MCF 10A (cell line): ENCODE measurements around the gene ANKRD10. TPM values are rescaled to one million over a fixed set of nuclear protein-coding genes. Genes with fewer than 3 reads are reported as not detected.

Experiments
- BruUV-seq: library from RNA; stranded (reverse); fragments of 400-500 nt; replicated peaks from 2 replicates; lab custom pipeline; 2021; lab: Mats Ljungman, UMichigan
- CTCF ChIA-PET: fragments of 300-600 bp; sonication (Branson Sonifier 250); formaldehyde crosslinking; extraction: SDS; loops from one replicate; lab custom pipeline; 2021; ENCODE audit warnings: antibody characterized with exemption, inconsistent platforms; lab: Yijun Ruan, JAX
- POLR2A ChIA-PET: fragments of 300-600, 350-650 bp; sonication (Branson Sonifier 250); formaldehyde crosslinking; extraction: SDS; loops from one replicate; lab custom pipeline; 2020; ENCODE audit warnings: antibody characterized with exemption, inconsistent platforms; lab: Yijun Ruan, JAX
- DNase-seq: peaks from one replicate; pipeline ENCODE4 v3.0.0-alpha.2; 2018; ENCODE audit not compliant: unreplicated experiment
- H3K27ac Mint-ChIP-seq: one replicate; pipeline ENCODE4 v1.8.0; 2022; ENCODE audit warnings: mild to moderate bottlenecking, low read depth, mixed read lengths; ENCODE audit not compliant: unreplicated experiment
- H3K27me3 Mint-ChIP-seq: one replicate; pipeline ENCODE4 v1.8.0; 2022; ENCODE audit warnings: mixed read lengths; ENCODE audit not compliant: insufficient read depth, unreplicated experiment
- H3K36me3 Mint-ChIP-seq: one replicate; pipeline ENCODE4 v1.8.0; 2022; ENCODE audit warnings: mild to moderate bottlenecking, moderate library complexity, mixed read lengths; ENCODE audit not compliant: insufficient read depth, unreplicated experiment
- H3K4me1 Mint-ChIP-seq: one replicate; pipeline ENCODE4 v1.8.0; 2022; ENCODE audit warnings: mixed read lengths; ENCODE audit not compliant: insufficient read depth, unreplicated experiment
- H3K4me3 Mint-ChIP-seq: one replicate; pipeline ENCODE4 v1.8.0; 2022; ENCODE audit warnings: mild to moderate bottlenecking, moderate library complexity, mixed read lengths; ENCODE audit not compliant: unreplicated experiment
- H3K9me3 Mint-ChIP-seq: one replicate; pipeline ENCODE4 v1.8.0; 2022; ENCODE audit warnings: mixed read lengths; ENCODE audit not compliant: unreplicated experiment
- CTCF ChIP-seq: fragments of 200-600 bp; IDR thresholded peaks from one replicate; pipeline ENCODE4 v1.8.0; 2022; ENCODE audit warnings: antibody characterized with exemption, mild to moderate bottlenecking; ENCODE audit not compliant: unreplicated experiment
- intact Hi-C: fragments of 100-400 bp; cut with micrococcal nuclease; formaldehyde crosslinking; loops from 2 replicates; pipeline ENCODE4 v1.14.1; 2022
- total RNA-seq: library from RNA; stranded (reverse); gene quantifications from 2 replicates; pipeline ENCODE4 v1.2.3, GENCODE V29; 2022

Gene ANKRD10
- total RNA-seq, 1 experiment from 2014 or later = 61.7 TPM

DNA sequence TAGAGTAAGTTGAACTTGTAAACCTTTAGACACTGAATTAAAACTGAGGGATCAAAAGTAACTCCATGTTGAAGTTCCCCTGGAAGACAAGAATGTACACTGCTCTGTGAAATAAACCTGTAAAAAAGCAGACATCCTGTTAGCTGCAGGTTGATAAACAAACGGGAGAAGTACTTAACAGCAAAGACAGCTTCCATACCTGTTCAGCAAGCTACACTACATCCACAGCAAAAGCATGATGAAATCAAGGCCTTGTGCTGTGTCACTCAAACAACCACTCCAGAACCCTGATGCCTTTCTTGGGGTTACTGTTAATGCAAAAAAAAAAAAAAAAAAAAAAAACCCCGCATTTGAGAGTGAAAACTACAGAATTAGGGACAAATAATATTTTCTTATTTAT lies 20.8 kb downstream of the ANKRD10 start:
- ChIA-PET CTCF (interaction anchor here (1.5 kb wide), 1 partner anchor 300 kb away, joined by 3 read pairs; no protein-coding TSS in a partner anchor), POLR2A (interaction anchor here (1.3 kb wide), 1 partner anchor 13 kb away, joined by 4 read pairs; no protein-coding TSS in a partner anchor)
- Mint-ChIP-seq H3K4me3 (no peak overlapping the region), H3K36me3 (peaks cover 63% of the 10 kb centered on the region), H3K27me3 (no peaks in the 10 kb centered on the region), H3K27ac (no peak overlapping the region), H3K4me1 (no peaks in the 10 kb centered on the region), H3K9me3 (no peaks in the 10 kb centered on the region)
- no TSS peak for BruUV-seq
- intact Hi-C loops = no loop called here
- no peak for DNase-seq
- no peak for TF ChIP-seq CTCF

DNA sequence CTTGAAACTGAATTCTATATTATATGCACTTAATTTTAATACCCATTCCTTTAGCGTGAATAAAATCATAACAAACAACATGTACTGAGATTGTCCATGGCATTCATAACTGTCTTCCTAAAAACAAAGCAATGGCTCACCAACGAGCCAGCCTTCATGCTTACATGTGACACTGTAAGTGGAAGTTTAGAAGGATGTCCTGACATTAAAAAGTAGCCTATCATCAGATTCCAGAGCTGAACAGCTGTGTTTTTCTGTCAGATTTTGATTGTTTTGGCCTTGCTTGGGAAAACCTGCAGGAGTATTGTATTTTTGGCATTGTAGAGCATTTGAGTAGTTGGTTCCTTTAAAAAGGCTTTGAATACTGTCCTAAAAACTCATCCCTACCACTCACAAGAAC lies 21.3 kb downstream of the ANKRD10 start:
- Mint-ChIP-seq H3K27me3 (no peaks in the 10 kb centered on the region), H3K9me3 (no peaks in the 10 kb centered on the region), H3K27ac (no peak overlapping the region), H3K4me1 (no peaks in the 10 kb centered on the region), H3K4me3 (no peak overlapping the region), H3K36me3 (peaks cover 57% of the 10 kb centered on the region)
- DNase-seq = no peak
- TF ChIP-seq CTCF = no peak
- no TSS peak for BruUV-seq
- intact Hi-C loops = no loop called here
- CTCF ChIA-PET = interaction anchor here (1.5 kb wide), 1 partner anchor 300 kb away, joined by 3 read pairs; no protein-coding TSS in a partner anchor
- POLR2A ChIA-PET = interaction anchor here (0.5 to 1.7 kb wide), 3 partner anchors 10 to 12 kb away, joined by 3 to 4 read pairs (median 4); no protein-coding TSS in a partner anchor

DNA sequence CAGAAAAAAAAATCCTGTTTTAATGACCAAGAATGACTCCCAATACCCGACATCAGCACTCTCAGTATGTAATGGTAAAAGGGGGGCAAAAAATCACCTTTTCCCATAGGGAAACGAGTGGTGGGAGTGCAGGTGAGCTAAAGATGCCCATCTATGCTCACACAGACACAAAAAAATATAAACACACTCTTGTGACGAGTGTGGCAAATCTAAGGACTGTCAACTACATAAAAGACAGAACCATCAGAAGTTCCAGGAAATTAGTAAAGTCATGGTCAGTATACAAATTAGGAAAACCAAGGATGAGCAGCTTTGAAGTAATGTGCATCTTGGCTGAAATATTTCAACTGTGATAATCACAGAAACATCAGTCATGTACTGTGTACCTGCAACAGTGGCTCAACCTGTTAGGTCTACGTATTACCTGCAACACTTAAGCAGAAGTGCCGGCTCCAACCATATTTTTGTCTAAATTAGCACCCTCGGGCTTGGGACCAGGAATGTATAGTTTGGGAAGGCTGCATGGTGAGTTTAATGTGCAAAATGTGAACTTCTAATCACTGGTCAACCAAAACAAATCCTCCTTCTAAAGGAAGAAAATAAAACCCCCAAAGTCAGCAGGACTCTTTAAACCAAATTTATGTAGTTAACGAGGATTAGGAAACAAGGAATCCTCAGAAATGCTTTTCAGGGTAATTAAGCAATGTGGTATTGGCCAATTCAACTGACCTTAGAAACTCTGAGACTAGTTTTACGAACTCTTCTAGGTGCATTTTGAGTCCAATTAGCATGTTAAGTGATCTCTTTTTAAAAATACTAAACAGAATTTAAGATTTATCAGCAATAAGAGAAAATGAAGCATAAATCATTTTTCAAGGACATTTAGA lies 24.3 kb downstream of the ANKRD10 start:
- no peak for DNase-seq
- intact Hi-C loops = no loop called here
- H3K9me3 Mint-ChIP-seq = no peaks in the 10 kb centered on the region
- peaks cover 36% of the 10 kb centered on the region for H3K36me3 Mint-ChIP-seq
- H3K27ac Mint-ChIP-seq = no peak overlapping the region
- H3K27me3 Mint-ChIP-seq = no peaks in the 10 kb centered on the region
- no peak for TF ChIP-seq CTCF
- H3K4me3 Mint-ChIP-seq = no peak overlapping the region
- ChIA-PET CTCF (interaction anchor here (0.7 kb wide), 1 partner anchor 179 kb away, joined by 3 read pairs; no protein-coding TSS in a partner anchor), POLR2A (no interaction called here)
- no peaks in the 10 kb centered on the region for H3K4me1 Mint-ChIP-seq
- BruUV-seq = no TSS peak

GRCh38 chr13:110888390-110888789 lies 26.5 kb downstream of the ANKRD10 start:
- BruUV-seq = no TSS peak
- CTCF ChIA-PET = no interaction called here
- DNase-seq = no peak
- no peaks in the 10 kb centered on the region for H3K27me3 Mint-ChIP-seq
- intact Hi-C loops = no loop called here
- no peak overlapping the region for H3K27ac Mint-ChIP-seq
- no peaks in the 10 kb centered on the region for H3K4me1 Mint-ChIP-seq
- POLR2A ChIA-PET = interaction anchor here (0.7 to 1.1 kb wide), 2 partner anchors 18 to 176 kb away, joined by 4 to 5 read pairs; no protein-coding TSS in a partner anchor
- H3K36me3 Mint-ChIP-seq = peaks cover 22% of the 10 kb centered on the region
- no peak for TF ChIP-seq CTCF
- no peaks in the 10 kb centered on the region for H3K9me3 Mint-ChIP-seq
- no peak overlapping the region for H3K4me3 Mint-ChIP-seq
